DMS153 treated with DMSO at 0.1 percent for 48 hours (cell line): ENCODE results near the gene TMEM80.
"Not testable (repeated sequence)": the region's sequence is repeated elsewhere in the genome, so short reads cannot be mapped to it uniquely, and the experiment has no call there.

Source experiments
- DNase-seq: peaks from one replicate; lab custom pipeline; 2025; ENCODE audit not compliant: unreplicated experiment; lab: John Stamatoyannopoulos, UW

Gene TMEM80

DNA sequence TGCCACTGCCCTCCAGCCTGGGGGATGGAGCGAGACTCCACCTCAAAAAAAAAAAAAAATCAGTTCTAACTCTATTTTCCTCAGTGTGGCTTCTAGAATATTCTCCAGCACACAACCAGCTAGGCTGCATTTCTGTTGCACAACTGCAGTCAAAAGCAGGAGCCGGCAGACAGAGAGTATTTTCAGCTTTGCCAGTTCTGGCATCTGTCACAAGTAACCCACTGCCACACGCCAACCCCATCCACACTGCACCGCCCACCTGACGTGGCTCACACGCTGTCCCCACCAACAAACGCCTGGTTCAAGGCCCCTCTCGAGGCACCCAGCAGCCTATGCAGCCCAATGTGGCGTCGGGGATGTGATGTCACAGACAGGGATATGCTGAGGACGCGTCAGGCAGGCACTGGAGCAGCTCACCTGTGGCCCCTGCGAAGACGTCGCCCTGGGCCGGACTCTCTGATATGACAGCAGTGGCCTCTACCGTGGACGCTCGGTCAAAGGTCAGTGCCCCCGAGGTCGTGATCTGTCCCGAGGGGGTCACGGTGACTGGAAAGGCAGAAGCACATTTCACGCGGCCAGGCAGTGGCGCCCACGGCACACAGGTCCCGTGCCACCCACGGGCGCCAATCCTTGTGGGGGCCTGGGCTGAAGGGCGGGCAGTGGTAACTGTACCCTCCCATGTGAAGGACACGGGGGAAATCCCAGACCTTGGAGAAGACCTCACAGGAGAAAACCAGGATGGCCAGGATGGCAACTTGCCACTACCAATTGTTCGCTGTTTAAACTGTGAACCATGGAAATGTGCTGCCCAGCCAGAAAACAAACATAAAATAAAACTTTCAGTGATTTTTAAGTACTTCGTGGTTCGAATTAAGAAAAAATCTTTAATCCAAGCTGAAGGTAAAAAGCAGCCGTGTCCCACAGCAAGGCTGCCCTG is 16.1 kb upstream of the TMEM80 start:
- DNase-seq, result no peak

GRCh38 chr11:680476-680875 is 15.1 kb upstream of the TMEM80 start:
- DNase-seq, result no peak

DNA sequence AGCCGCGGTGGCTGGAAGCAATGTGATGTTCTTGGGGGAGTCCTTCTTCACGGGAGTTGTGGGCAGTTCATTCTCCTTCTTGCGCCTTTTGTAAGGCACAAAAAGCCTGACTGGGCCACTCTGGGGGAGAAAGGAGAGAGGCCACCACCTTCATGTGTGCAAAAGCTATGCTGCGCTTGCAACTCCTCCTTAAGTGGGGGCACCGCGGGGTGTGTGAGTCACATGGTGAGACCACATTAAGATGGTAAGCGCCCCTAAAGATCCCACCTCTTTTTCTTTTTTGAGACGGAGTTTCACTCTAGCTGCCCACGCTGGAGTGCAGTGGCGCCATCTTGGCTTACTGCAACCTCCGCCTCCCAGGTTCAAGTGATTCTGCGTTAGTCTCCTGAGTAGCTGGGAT is 14.6 kb upstream of the TMEM80 start:
- no peak for DNase-seq

DNA sequence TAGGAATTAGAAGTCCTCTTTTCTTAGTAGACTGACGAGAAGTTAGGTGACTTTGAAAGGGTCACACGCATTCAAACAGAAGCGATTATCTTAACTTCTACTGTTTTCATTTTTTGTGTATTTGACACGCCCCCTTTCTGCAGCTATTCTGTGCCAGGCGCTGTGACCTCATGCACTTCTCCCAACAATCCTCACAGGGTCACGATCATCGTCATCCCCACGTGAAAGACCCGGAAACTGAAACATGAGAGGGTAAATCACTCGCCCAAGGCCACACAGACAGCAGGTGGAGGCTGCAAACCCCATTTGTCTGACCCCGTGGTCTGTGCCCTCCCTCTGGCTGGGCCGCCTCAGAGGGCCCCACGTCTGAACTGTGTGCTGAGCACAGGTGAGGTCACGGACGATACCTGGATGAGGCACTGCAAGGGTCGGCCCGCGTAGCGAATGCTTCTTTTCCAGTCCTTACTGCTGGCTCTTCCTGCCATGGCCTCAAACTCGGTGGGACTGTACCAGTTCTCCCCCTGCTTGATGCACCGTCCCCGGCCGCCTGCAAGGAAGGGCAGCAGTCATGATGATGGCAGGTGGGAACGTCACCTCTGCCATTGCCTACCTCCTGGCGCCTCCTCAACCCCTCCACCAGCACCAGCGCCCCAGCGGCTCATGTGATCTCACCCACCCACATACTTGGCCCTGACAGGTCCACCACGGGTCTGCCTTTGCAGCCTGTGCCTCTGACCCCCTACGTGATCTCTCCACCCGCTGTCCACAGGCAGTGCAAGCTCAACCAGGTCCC is 9.0 kb upstream of the TMEM80 start:
- DNase-seq, result no peak

GRCh38 chr11:687751-688150 is 7.9 kb upstream of the TMEM80 start:
- DNase-seq, result no peak

- DNase-seq, result no peak
Observed at GRCh38 chr11:688681-689080, 6.9 kb upstream of the TMEM80 start.

- no peak for DNase-seq
Observed at GRCh38 chr11:689625-690024, 6.0 kb upstream of the TMEM80 start.

- DNase-seq, result not testable (repeated sequence)
Observed at GRCh38 chr11:690244-690643, 5.4 kb upstream of the TMEM80 start.

DNA sequence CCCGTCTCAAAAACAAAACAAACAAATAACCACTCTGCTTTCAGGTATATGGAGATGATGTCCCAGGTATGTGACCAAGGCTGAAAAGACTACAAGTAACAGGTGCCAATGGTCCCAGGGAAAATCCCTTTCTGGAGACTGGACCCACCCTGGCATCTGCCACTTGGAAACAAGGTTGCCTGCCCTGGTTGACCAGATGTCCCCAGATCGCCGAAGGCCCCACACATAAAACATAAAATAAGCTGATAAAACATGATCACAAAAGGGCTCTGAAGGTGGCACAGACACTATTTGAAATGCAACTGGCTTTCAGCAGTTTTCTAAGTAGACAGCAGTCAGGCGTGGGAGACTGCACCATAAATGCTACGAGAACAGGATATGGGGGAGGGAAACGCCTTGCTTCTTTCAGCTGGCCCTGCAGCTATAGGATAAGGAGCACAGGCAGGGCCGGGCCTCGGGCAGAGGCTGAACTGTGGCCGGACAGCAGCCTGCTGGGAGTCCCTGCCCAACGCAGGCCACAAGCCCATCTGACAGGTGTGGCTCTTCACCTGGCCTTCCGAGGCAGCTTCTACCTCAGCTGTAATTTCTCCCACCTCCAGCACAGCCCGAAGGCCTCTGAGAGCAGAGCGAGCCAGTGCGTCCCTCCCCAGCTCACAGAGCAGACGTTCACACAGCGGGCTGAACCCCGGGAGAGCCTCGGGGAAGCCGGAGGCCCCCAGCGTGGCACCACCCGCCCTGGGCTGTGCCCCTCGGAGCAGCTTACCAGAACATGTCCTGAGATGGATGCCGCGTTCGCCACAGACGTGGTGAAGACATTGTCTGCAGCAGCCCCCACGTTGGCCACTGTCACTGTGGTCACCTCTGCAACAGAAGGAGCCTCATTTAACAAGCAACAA is 4.6 kb upstream of the TMEM80 start:
- no peak for DNase-seq

GRCh38 chr11:691710-692590 is 3.7 kb upstream of the TMEM80 start:
- DNase-seq, result no peak

- no peak for DNase-seq
Observed at GRCh38 chr11:692824-693414, 2.7 kb upstream of the TMEM80 start.

DNA sequence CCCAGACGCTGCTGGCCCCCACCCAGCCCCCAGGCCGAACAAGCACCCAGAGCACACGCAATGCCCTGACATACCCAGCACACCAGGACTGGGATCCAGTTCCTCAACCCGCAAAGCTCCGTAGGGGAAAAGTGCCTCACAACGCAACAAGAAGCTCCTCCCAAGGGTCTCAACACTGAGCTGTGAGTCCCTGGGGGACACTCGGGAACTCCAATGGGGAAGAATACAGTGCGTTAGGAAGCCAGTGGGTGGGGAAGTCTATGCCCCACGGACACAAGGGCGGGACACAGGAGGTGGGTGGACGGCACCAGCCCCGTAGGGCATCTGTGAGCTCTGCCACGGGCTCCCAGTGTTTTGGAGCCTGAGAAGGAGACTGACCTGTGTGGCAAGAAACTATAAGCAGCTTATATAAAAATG is 2.2 kb upstream of the TMEM80 start:
- DNase-seq, result no peak

GRCh38 chr11:693887-694562 is 1.6 kb upstream of the TMEM80 start:
- peak; percentile 64 for DNase-seq

DNA sequence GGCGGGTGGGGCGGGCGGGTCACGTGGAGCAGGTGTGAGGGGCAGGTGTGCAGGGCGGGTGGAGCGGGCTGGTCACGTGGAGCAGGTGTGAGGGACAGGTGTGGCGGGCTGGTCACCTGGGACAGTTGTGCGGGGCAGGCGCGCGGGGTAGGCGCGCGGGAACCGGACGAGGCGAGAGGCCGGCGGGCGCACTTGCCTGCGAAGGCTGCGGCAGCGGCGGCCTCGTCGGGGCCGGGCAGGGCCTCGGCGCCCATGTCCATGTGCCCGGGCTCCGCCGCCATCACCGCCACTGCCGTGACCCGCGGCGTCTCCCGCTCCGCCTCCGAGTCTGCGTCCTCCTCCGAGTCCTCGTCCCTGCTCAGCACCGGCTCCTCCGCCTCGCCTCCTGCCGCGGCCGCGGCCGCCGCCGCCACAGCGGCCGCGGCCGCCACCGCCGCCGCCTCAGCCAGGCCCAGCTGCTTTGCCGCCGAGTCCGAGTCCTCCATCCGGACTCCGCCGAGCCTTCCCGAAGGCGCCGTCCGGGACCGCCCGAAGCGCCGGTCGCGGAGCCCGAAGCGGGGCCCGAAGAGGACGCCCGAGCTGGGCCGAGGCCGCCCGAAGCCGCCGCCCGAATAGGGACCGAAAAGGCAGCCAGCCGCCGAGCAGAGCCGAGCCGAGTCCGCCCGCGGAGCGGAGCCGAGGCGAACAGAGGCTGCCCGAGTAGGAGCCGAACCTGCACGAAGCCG is 891 bp upstream of the TMEM80 start, which contains the start of gene DEAF1:
DEAF1 (minus strand) TSS at position 660 of the 725 bp plus-strand sequence; CDS start at position 485, 175 bp downstream.
- DNase-seq, result peak; percentile 89

DNA sequence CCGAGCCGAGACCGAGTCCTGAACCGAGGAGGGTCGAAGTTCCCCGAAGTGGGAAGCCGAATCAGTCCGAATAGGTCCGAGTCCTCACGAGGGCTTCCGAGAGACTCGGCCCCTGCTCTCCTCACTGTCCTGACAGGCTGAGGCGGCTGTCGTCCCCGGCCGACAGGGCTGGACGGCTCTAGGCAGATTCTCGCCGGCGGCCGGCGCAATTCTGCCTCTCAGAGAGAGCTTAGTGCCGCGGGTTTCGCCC is 403 bp upstream of the TMEM80 start:
- DNase-seq, result no peak

- no peak for DNase-seq
Observed at GRCh38 chr11:696955-697491, 1.4 kb downstream of the TMEM80 start.

GRCh38 chr11:697811-698311 is 2.2 kb downstream of the TMEM80 start:
- no peak for DNase-seq

- DNase-seq, result no peak
Observed at GRCh38 chr11:698493-699115, 3.0 kb downstream of the TMEM80 start.
